ENCODE data around the gene ARHGAP15.

ARHGAP15 gene

DNA sequence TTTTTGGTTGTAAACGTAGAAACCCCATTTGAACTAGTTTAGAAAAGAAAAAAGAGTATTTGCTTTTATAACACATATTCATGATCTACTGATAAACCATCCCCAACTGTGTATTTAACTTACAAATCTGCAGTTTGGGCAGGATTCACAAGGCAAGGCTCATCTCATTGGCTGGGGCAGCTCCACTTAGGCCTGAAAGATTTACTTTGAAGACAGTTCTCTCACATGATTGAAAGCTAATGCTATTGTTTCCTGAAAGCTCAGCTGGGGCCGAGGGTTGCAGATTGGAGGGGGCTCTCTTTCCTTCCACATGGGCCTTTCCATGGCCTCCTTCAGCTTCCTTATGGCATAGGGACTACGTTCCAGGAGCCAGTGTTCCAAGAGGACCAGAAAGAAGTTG is 47.4 kb downstream of the ARHGAP15 start:
- no peak for DNase-seq

DNA sequence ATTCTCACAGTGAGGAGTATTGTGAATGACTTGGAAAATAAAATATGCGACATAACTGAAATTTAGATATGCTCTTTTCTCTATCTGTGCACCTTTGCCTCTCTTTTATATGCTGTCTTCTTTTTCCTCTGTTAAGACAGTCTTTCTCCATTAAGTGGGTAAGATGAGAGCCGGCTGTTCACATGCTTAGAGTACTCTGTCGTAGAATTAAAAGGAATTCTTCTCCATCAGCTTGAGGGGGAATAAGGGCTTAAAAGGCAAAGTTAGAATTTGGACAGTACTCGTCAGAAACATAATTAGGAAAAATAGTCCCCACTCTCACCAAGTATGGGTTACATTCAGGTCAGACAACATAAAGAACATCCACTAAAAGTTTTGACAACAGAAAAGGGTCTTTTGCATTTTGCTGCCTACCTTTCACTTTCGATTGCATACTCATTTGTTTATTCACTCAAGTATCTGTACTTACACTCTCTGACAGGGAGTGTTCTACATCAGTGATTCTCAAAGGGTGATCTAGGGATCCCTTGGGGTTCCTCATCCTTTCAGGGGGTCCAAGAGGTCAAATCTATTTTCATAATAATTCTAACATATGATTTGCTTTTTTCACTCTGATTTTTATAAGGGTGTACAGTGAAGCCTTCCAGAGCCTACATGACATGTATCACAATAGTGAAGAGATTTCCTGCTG is 48.0 kb downstream of the ARHGAP15 start:
- DNase-seq = no peak

GRCh38 chr2:143181494-143181893 is 52.3 kb downstream of the ARHGAP15 start:
- DNase-seq = no peak

DNA sequence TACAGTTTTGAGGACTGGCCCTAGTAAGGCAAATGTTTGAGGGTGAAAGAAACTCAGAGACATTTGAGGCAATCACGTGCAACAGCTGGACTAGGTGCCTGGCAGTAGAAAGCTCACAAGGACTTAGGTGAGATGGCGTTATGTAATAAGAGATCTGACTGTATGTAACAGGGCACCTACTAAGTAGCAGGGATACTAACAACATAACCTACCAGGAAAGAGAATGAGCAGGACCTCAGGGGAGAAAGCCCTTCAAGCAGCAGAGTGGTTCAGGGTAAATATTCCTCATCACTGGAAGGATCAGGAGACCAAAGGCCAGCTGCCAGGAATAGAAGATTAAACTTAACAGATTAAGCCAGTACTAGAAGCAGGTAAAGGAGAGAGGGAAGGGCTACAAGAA is 53.4 kb downstream of the ARHGAP15 start:
- DNase-seq = no peak

DNA sequence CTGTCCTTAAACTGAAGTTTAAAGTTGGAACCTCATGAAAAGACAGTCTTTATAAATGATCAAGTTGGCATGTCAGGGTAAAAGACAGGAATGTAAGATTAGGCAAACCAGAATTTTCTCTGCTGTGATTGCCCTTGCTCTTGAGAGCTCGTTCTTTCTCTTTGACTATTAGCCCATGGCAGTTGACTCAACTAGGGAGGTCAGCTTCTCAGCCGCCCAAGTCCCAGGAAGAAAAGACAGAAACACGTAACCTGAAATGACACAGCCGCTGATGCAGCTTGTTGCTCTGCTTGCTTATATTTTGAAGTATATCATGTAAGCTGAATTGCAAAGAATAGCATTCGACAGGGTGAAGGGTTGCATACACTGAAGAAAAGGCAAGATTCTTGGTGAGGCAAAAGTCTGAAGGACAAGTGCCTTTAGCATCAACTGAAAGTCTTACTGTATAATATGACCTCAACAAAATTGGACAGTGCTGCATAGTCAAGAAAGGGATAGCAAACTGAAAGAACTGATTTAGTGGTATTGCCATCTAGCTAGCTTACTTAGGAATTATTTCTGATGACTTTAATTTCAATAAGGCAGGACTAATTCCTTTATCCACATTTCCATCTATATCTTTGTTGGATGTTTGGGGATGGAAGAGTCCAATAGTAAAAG is 54.7 kb downstream of the ARHGAP15 start:
- no peak for DNase-seq

DNA sequence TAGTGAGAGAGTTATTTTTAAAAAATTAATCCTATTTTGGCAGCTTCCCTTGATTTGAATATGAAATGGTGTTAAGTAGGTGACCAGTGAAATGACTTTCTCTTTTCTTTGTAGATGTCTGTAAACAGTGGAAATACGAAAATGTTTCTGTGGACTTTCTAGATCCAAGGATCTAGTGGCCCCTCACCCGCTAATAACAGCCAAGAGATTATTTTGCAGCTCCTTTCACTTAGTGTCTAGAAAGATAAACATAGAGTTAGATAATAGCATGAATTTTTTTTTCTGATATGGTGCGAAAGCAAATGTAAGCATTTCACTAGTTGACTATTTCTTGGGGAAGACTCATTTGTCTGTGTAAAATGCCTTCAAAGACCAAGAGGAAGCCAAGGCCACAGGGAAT is 57.7 kb downstream of the ARHGAP15 start:
- no peak for DNase-seq

DNA sequence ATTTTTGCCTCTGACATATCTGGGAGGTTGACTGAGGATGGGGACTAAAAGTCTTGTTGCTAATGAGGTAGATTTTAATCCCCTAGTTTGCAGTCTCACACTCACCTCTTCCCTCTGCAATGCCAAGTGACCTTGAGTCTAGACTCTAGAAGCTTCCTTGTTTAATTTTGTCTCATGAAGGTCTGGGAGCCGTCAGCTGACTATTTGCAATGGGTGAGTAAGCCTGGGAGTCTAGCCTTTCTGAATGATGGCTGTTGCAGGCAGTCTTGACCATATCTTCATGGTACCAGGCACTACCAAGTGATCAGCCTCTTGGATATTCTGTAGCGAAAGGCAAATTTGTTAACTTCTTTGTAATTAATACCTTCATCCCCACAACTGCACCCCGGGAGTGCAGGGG is 61.2 kb downstream of the ARHGAP15 start:
- no peak for DNase-seq

DNA sequence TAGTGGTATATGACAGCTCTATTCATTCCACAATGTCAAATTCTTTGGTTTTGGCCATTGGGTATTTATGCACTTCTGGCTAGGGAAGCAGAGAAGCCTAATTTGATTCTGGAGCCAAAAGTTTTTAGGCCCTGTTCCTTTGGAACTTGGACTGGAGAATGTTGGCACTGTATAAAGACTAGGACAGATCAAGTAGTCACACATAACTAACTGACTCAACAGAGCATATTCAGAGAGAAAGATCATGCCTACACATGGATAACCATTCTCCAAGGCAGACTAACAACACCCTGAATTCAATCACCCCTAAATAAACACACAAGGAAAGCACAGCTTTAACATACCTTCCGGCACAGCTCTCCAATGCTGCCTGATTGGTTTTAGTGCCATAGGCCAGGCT is 62.9 kb downstream of the ARHGAP15 start:
- DNase-seq = no peak

DNA sequence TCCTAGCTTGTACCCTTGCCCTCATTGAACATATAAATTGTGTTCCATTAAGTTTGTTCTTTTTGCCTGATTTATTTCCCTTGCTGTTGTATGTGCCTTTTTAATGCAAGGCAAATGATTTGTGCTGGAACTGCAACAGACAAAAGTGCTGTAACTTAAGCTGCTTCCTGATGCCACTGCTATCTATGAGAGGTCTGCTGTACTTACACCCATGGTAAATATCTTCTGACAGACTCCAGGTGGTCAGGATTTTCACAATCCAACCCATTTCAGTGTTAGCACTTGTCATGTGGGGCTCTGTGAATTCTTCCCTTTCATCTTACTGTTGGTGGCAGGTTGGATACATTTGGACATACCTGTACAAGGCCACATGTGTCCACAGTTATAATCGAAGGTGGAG is 63.5 kb downstream of the ARHGAP15 start:
- DNase-seq = no peak

GRCh38 chr2:143193121-143193520 is 63.9 kb downstream of the ARHGAP15 start:
- no peak for DNase-seq

- no peak for DNase-seq
These were observed 66.3 kb downstream of the ARHGAP15 start for GRCh38 chr2:143195511-143195910.

DNA sequence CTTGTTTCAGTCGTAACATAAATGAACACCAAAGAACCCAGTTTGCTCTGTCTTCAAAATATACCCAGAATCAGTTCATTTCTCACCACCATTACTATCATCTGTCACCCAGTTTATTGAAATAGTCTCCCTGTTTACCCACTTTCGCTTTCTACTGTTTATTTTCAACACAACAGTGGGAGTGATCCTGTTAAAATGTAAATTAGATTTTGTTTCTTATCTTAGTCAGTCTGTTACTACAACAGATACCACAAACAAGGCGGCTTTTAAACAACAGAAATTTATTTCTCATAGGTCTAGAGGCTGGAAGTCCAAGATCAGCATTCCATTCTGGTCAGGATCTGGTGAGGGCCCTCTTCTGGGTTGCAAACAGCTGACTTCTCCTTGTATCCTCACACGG is 74.8 kb downstream of the ARHGAP15 start:
- no peak for DNase-seq

GRCh38 chr2:143205106-143205764 is 76.0 kb downstream of the ARHGAP15 start:
- no peak for DNase-seq

- DNase-seq = no peak
These were observed 80.6 kb downstream of the ARHGAP15 start for GRCh38 chr2:143209570-143210445.

- DNase-seq = no peak
These were observed 81.2 kb downstream of the ARHGAP15 start for GRCh38 chr2:143210446-143210819.

- DNase-seq = no peak
These were observed 88.4 kb downstream of the ARHGAP15 start for GRCh38 chr2:143217512-143218115.

DNA sequence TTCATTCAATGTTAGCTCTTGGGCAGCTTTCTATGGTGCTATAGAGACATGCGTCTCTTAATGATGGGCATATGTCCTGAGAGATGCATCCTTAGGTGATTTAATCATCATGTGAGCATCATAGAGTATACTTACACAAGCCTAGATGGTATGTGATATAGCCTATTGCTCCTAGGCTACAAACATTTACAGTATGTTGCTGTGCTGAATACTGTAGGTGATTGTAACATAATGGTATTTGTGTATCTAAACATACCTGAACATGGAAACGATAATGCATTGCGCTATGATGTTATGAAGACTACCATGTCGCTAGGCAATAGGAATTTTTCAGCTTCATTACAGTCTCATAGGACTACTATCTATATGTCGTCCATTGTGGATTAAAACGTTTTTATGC is 89.4 kb downstream of the ARHGAP15 start:
- DNase-seq = no peak

DNA sequence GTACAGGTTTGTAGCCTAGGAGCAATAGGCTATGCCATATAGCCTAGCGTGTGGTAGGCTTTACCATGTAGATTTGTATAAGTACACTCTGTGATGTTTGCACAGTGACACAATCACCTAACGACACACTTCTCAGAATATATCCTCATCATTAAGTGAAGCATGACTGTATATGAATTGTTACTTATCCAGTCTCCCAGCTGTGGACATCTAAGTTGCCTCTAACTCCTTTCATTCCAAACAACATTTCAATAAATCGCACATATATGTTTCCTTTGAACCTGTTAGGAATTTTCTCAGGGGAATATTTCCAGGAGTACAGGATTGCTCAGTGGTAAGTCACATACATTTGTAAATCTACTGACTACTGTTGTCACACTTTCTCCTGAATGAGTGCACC is 90.0 kb downstream of the ARHGAP15 start:
- DNase-seq = no peak

GRCh38 chr2:143223556-143223955 is 94.3 kb downstream of the ARHGAP15 start:
- no peak for DNase-seq

GRCh38 chr2:143225931-143226330 is 96.7 kb downstream of the ARHGAP15 start:
- no peak for DNase-seq

- DNase-seq = no peak
These were observed 97.7 kb downstream of the ARHGAP15 start for GRCh38 chr2:143226714-143227541.

GRCh38 chr2:143229411-143229810 is 100.2 kb downstream of the ARHGAP15 start:
- no peak for DNase-seq

All from hippocampal formation (tissue), 2 donors.